OCI-M2 (cell line): Measurements from ENCODE around the gene LDAF1.
"Not testable (repeated sequence)": the region's sequence is repeated elsewhere in the genome, so short reads cannot be mapped to it uniquely, and the experiment has no call there.

ENCODE experiments used
- DNase-seq: peaks from one replicate; lab custom pipeline; 2025; ENCODE audit not compliant: unreplicated experiment; lab: John Stamatoyannopoulos, UW

LDAF1 gene

GRCh38 chr16:21158208-21159110, at the start of gene LDAF1:
TSS of gene LDAF1 (plus strand) at chr16:21158674. CDS start at chr16:21161183, 2,509 bp downstream.
- peak; percentile 62 for DNase-seq

DNA sequence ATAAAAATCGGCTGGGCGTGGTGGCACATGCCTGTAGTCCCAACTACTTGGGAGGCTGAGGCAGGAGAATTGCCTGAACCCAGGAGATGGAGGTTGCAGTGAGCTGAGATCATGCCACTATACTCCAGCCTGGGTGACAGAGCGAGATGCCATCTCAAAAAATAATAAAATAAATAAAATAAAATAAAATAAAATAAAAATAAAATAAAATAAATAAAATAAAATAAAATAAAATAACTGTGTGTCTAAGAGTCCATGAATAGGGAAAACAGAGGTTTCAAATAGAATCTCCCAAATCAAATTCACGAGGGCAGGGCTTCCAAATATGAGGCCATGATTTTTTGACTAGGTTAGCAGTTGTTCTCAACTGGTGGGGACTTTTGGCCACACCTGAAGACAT, 42.9 kb upstream of the LDAF1 start:
- DNase-seq, result not testable (repeated sequence)

DNA sequence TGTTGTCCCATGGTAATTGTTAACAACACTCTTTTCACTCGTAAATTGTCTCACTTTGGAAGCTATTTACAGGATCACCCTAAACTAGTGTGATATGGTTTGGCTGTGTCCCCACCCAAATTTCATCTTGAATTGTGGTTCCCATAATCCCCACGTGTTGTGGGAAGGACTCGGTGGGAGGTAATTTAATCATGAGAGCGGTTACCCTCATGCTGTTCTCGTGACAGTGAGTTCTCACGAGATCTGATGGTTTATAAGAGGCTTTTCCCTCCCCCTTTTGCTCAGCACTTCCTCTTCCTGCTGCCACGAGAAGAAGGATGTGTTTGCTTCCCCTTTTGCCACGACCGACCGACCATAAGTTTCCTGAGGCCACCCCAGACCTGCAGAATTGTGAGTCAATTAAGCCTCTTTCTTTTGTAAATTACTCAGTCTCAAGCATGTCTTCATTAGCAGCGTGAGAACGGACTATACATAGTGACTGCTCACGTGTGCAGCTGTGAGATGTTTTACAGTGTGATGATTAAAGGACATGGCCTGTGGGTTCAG, 42.3 kb upstream of the LDAF1 start:
- DNase-seq, result no peak

- no peak for DNase-seq
Observed at GRCh38 chr16:21117567-21117966, 40.9 kb upstream of the LDAF1 start.

DNA sequence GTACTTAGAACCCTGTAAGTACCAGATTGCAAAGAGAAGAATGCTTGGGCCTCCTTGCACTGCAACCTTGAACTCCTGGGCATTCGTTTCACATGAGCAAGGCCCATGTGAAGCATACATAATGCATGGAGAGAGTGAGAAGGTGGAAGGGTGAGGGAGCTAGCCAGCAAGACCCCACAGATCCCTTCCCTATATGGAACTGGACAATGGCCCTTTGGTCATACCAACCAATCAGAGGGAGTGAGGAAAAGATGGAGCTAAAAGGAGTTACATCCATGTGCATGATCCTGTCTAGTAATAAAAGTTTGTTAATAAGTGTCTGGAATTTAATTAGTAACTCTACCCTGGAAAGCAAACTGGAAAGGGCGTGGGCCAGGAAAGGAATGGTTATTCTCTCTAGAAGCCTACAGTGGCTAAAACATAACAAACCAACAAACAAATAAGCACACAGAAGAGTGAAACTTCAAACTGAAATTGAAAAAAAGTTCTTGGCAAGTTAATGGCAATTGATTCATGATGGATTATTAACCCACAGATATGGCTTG, 37.4 kb upstream of the LDAF1 start:
- DNase-seq, result no peak

- DNase-seq, result no peak
Observed at GRCh38 chr16:21125191-21125590, 33.3 kb upstream of the LDAF1 start.

DNA sequence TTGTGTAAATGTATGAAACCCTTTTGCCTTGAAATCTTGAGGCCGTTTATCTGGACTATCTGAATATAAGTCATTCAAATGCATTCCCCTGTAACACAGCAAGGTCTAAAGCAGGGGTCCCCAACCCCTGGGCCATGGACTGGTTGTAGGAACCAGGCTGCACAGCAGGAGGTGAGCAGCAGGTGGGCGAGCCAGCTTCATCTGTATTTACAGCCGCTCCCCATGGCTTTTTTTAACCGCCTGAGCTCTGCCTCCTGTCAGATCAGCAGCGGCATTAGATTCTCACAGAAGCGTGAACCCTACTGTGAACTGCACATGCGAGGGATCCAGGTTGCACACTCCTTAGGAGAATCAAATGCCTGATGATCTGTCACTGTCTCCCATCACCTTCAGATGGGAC, 32.0 kb upstream of the LDAF1 start:
- DNase-seq, result no peak

DNA sequence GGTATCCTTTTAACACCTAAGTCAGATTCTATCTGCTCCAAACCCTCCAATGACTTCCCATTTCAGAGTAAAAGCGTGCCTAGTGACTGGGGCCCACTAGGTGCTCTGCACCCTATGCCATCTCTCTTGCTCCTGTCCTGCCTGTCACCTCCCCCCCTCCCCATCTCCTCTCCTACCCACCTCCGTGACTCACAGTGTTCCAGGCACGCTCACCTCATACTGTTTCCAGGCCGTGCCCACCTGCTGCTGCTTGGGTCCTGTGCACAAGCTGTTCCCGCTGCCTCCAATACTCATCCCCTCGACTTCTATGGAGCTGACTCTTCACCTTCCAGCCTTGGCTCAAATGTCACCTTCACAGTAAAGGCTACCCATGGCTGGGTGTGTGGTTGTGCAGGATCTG, 29.5 kb upstream of the LDAF1 start:
- DNase-seq, result no peak

DNA sequence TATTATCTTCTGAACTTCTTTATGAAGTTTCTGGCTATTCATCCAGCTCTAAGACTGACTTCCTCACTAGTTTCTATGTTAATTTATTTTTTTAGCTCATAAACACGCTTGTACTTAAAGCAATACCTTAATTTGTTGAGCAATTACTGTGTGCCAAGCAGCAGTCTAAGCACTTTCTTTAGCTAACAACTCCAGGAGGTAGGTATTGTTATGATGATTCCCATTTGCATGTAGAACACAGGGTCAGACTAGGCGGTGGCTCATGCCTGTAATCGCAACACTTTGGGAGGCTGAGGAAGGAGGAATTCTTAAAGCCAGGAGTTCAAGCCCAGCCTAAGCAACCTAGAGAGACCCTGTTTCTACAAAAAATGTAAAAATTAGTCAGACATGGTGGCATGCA, 27.7 kb upstream of the LDAF1 start:
- DNase-seq, result no peak

DNA sequence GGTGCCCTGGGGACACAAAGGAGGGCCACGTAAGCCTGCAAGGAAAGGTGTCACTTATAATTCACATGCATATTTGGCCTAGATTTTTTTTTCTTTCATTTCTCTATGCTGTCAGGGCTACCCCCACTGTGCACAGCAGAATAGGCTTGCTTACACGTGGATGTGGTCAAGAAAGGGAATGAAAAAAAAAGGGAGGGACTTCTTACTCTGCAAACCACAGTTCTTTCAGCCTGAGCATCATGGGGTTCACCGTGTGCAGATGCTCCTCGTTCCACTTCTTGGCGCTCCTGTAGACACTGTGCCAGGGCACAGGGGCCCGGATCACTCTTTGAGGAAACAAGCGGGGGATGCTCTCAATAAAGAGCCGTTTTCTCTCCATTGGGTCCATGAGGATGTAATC, 24.4 kb upstream of the LDAF1 start:
- no peak for DNase-seq

- DNase-seq, result no peak
Observed at GRCh38 chr16:21145738-21146137, 12.7 kb upstream of the LDAF1 start.

DNA sequence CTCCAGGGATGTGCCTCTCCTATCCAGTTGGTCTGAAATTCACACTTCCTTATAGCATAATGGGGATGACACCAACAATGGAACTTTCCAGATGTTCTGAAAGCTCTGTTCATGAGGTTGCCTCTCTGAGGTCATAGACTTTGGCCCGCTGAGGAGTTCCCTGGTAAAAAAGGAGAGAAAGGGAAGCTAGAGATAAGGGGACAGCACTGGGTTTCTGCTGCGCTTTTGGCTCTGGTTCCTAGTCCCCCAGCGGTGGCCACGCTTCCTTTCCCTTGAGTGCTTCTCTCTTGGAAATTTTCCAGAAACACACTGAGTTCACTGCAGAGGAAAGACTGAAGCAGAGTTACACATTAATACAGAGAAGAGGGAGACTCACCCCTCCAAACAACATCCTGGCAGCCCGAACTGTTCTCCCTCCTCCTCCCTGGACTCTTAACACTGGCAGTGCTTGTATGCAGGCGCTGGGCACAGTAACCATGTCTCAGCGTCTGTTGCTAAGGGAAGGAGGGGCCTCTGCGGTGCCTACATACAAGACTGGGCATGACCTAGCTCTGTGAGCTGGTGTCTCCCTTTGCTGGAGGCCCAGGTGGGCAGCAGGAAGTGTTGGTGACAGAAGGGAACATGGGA, 8.0 kb upstream of the LDAF1 start, which contains the start of gene DNAH3:
Gene DNAH3, minus strand, starts transcription at position 472 of the 627 bp plus-strand sequence. CDS start 527 bp downstream, outside the sequence.
- no peak for DNase-seq

GRCh38 chr16:21152160-21153030, 6.1 kb upstream of the LDAF1 start:
- DNase-seq, result not testable (repeated sequence)

DNA sequence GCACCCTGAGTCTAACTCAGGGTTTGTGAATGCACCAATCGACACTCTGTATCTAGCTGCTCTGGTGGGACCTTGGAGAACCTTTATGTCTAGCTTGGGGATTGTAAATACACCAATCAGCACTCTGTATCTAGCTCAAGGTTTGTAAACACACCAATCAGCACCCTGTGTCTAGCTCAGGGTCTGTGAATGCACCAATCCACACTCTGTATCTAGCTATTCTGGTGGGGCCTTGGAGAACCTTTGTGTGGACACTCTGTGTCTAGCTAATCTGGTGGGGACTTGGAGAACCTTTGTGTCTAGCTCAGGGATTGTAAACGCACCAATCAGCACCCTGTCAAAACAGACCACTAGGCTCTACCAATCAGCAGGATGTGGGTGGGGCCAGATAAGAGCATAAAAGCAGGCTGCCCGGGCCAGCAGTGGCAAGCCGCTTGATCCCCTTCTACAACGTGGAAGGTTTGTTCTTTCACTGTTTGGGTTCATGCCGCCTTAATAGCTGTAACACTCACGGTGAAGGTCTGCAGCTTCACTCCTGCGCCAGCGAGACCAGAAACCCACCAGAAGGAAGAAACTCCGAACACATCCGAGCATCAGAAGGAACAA, 5.2 kb upstream of the LDAF1 start:
- not testable (repeated sequence) for DNase-seq

DNA sequence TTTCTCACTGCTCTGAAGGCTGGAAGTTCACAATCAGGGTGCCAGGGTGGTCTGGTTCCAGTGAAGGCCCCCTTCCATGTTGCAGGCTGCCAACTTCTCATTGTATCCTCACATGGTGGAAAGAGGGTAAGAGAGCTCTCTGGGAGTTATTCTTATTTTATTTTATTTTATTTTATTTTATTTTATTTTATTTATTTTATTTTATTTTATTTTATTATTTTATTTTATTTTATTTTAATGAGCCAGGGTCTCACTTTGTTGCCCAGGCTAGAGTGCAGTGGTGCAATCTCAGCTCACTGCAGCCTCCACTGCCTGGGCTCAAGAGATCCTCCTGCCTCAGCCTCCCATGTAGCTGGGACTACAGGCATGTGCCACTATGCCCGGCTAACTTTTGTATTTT, 2.5 kb upstream of the LDAF1 start:
- DNase-seq, result not testable (repeated sequence)

- DNase-seq, result no peak
Observed at GRCh38 chr16:21156767-21157467, 1.6 kb upstream of the LDAF1 start.

GRCh38 chr16:21157632-21158031, 842 bp upstream of the LDAF1 start:
- DNase-seq, result no peak

GRCh38 chr16:21159281-21159951, 942 bp downstream of the LDAF1 start:
- DNase-seq, result peak; percentile 58

DNA sequence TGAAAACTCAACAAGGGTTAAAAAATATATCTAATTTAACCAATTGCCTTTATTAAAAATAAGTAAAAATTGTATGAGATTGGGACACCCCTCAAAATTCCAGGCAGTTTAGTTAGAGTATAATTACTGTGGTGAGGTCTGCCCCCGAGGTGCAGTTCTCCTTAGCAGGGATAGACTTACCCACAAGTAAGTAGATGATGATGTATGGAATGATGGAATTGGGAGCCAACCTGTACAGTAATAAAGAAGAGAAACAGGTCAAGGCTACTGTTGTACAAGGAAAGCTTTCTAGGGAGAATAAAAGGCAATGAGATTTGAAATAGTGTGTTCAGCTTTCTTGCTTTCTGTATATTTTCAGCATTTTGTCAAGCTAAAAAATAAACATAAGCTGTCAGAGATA, 1.8 kb downstream of the LDAF1 start:
- DNase-seq, result no peak
